Nephron progenitor cell (in vitro differentiated cells): Measurements from ENCODE around the gene MRE11.
A peak's percentile ranks its signal among the peaks of the same experiment; 100 is the strongest.
"Not testable (repeated sequence)": the region's sequence is repeated elsewhere in the genome, so short reads cannot be mapped to it uniquely, and the experiment has no call there.

Experiments used
- DNase-seq: peaks from one replicate; pipeline ENCODE4 v3.0.0; 2021
- H3K27ac Mint-ChIP-seq: 2 replicates; pipeline ENCODE4 v1.8.0; 2021; ENCODE audit warnings: mild to moderate bottlenecking, moderate library complexity, mixed read lengths
- H3K27me3 Mint-ChIP-seq: 2 replicates; pipeline ENCODE4 v1.8.0; 2021; ENCODE audit warnings: mild to moderate bottlenecking, low read depth, mixed read lengths; ENCODE audit not compliant: poor library complexity
- H3K36me3 Mint-ChIP-seq: 2 replicates; pipeline ENCODE4 v1.8.0; 2021; ENCODE audit warnings: low read depth, mixed read lengths
- H3K4me1 Mint-ChIP-seq: 2 replicates; pipeline ENCODE4 v1.8.0; 2021; ENCODE audit warnings: mixed read lengths
- H3K4me3 Mint-ChIP-seq: 2 replicates; pipeline ENCODE4 v1.8.0; 2021; ENCODE audit warnings: mild to moderate bottlenecking, moderate library complexity, mixed read lengths
- H3K9me3 Mint-ChIP-seq: 2 replicates; pipeline ENCODE4 v1.8.0; 2021; ENCODE audit warnings: mild to moderate bottlenecking, moderate library complexity, mixed read lengths
- TF ChIP-seq, protein P1 (sequence below): fragments of 200-600 bp; sonication (generic); IDR thresholded peaks from 2 replicates; pipeline ENCODE4 v1.5.0; 2021; ENCODE audit warnings: antibody characterized with exemption

Gene MRE11

DNA sequence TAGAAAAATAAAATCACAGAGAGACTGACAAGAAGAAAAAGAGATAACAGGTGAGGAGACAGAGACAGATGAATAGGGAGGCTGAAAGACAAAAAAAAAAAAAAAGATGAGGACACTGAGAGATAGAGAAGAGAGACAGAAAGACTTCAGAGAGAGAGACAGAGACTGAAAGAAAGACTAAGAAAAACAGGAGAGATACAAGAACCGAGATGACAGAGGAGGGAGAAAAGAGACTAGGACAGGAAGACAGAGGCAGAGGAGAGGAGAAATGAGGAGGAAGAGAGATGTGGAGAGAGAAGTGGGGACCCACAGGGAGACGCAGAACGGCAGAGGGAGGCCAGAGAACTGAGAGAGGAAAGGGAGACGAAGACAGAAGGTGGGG, 93.2 kb downstream of the MRE11 start:
- H3K27me3 Mint-ChIP-seq = peaks cover 46% of the 10 kb centered on the region
- H3K4me3 Mint-ChIP-seq = peak overlapping the region; percentile 89
- TF ChIP-seq, protein P1, sequence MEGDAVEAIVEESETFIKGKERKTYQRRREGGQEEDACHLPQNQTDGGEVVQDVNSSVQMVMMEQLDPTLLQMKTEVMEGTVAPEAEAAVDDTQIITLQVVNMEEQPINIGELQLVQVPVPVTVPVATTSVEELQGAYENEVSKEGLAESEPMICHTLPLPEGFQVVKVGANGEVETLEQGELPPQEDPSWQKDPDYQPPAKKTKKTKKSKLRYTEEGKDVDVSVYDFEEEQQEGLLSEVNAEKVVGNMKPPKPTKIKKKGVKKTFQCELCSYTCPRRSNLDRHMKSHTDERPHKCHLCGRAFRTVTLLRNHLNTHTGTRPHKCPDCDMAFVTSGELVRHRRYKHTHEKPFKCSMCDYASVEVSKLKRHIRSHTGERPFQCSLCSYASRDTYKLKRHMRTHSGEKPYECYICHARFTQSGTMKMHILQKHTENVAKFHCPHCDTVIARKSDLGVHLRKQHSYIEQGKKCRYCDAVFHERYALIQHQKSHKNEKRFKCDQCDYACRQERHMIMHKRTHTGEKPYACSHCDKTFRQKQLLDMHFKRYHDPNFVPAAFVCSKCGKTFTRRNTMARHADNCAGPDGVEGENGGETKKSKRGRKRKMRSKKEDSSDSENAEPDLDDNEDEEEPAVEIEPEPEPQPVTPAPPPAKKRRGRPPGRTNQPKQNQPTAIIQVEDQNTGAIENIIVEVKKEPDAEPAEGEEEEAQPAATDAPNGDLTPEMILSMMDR = no peak
- no peak for DNase-seq
- peaks cover 13% of the 10 kb centered on the region for H3K4me1 Mint-ChIP-seq
- peaks cover 3% of the 10 kb centered on the region for H3K9me3 Mint-ChIP-seq
- no peaks in the 10 kb centered on the region for H3K36me3 Mint-ChIP-seq
- H3K27ac Mint-ChIP-seq = no peak overlapping the region

DNA sequence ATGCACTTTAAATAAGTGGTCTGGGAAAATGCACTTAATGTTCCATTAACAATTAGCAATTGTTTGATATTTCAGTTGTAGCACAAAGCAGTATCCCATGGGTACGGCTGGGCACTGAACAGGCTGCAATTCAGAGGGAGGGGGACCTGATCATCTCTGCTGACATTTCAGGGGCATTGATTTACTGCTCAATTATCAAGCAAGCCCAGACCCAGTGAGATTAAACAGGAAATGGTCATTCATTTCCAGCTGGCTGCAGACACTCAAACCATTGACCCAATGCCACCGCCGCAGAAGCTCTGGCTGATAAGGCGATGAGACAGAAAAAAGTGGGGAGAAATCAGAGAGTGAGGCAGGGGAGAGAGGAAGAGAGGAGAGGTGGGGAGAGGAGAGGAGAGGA, 93.6 kb downstream of the MRE11 start:
- H3K36me3 Mint-ChIP-seq = no peaks in the 10 kb centered on the region
- H3K4me1 Mint-ChIP-seq = peaks cover 13% of the 10 kb centered on the region
- H3K9me3 Mint-ChIP-seq = peaks cover 3% of the 10 kb centered on the region
- peaks cover 46% of the 10 kb centered on the region for H3K27me3 Mint-ChIP-seq
- TF ChIP-seq, protein P1 = no peak
- DNase-seq = no peak
- no peak overlapping the region for H3K27ac Mint-ChIP-seq
- H3K4me3 Mint-ChIP-seq = peak overlapping the region; percentile 89

DNA sequence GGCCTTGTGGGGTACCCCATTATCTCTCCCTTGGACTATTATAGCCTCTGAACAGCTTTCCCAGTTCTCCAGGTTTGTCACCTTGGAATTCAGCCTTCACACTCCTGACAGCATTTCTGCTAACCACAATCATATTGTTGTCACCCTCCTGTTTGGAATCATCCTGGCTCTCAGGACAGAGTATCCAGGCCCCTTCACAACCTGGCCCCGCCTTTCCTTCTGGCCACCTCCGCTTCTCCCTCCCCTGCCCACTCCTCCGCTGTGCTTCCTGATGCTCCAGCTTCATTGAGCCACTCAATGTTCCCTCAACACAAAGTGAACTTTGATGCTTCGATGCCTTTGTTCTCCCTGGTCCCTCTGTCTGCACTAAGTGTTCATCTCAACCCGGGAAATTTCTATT, 95.5 kb downstream of the MRE11 start:
- TF ChIP-seq, protein P1 = no peak
- no peak overlapping the region for H3K4me3 Mint-ChIP-seq
- no peak overlapping the region for H3K27ac Mint-ChIP-seq
- H3K4me1 Mint-ChIP-seq = peaks cover 13% of the 10 kb centered on the region
- no peak for DNase-seq
- H3K9me3 Mint-ChIP-seq = peaks cover under 1% of the 10 kb centered on the region
- H3K36me3 Mint-ChIP-seq = no peaks in the 10 kb centered on the region
- H3K27me3 Mint-ChIP-seq = peaks cover 44% of the 10 kb centered on the region

DNA sequence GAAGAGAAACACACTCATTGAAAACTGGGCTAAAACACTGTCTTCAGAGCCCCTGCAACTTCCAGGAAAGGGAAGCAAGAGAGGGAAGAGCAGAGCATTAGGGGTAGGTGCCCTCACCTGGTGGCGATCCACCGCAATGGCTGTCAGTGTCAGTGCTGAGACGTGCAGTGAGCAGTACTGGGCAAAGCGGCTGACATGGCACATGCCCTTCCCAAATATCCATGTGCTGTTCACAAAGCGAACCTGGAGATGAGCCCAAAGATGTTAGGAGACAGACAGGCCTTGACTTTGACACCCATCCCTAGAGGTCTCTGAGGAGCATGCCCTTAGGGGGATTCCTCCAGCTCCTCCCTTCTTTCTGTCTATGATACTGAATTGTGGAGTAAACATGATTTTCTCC, 97.4 kb downstream of the MRE11 start:
- H3K9me3 Mint-ChIP-seq = peaks cover under 1% of the 10 kb centered on the region
- peaks cover 13% of the 10 kb centered on the region for H3K4me1 Mint-ChIP-seq
- no peaks in the 10 kb centered on the region for H3K36me3 Mint-ChIP-seq
- TF ChIP-seq, protein P1 = no peak
- H3K27ac Mint-ChIP-seq = no peak overlapping the region
- no peak for DNase-seq
- H3K4me3 Mint-ChIP-seq = no peak overlapping the region
- H3K27me3 Mint-ChIP-seq = peaks cover 30% of the 10 kb centered on the region

DNA sequence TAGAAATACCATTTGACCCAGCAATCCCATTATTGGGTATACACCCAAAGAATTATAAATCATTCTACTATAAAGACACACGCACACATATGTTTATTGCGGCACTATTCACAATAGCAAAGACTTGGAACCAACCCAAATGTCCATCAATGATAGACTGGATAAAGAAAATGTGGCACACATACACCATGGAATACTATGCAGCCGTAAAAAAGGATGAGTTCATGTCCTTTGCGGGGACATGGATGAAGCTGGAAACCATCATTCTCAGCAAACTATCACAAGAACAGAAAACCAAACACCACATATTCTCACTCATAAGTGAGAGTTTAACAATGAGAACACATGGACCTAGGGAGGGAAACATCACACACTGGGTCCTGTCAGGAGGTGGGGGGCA, 101.7 kb downstream of the MRE11 start:
- H3K4me1 Mint-ChIP-seq, DNase-seq, H3K27me3 Mint-ChIP-seq, H3K36me3 Mint-ChIP-seq, H3K9me3 Mint-ChIP-seq, H3K4me3 Mint-ChIP-seq, H3K27ac Mint-ChIP-seq: not testable (repeated sequence)

DNA sequence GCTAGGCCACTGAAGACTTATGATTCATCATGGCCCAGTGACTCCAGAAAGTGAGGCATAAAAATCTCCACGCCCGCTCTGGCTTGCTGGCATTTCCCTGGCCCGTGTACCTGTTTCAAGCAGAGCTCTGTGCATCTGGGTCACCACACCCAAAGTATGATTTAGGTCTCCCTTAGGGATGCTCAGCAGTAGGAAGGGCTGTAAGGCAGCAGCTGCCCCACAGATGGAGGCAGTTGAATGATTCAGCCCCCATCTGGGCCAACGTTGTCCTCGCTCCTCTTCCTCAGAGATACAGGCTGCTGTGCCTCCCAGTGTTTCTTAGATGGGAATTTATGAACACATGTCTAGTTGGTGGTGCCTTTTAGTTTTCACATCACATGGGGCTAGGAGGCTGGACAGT, 114.0 kb downstream of the MRE11 start:
- Mint-ChIP-seq H3K27me3 (peaks cover 4% of the 10 kb centered on the region), H3K27ac (no peak overlapping the region), H3K36me3 (no peaks in the 10 kb centered on the region), H3K9me3 (peaks cover 7% of the 10 kb centered on the region), H3K4me3 (no peak overlapping the region), H3K4me1 (no peaks in the 10 kb centered on the region)
- TF ChIP-seq, protein P1 = no peak
- no peak for DNase-seq

DNA sequence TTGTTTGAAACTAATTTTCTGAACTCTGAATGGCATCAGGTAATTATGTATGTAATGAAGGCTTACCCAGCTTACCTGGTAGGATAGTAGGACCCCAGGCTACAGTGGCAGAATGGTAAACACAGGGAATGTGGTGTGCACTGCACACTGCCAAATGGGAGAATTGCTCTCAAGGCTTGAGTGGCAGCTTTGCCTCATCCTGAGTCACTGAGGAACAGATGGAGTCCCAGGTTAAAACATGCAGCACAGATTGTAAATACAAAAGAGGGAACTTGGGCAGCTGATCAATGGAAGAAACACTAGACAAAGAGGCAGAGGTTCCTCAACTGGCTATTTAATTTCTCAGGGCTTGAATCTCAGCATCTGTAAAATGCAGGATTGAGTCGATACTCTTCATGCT, 116.8 kb downstream of the MRE11 start:
- DNase-seq = no peak
- TF ChIP-seq, protein P1 = no peak
- H3K4me3 Mint-ChIP-seq = no peak overlapping the region
- no peaks in the 10 kb centered on the region for H3K4me1 Mint-ChIP-seq
- peaks cover 4% of the 10 kb centered on the region for H3K27me3 Mint-ChIP-seq
- H3K27ac Mint-ChIP-seq = no peak overlapping the region
- peaks cover 9% of the 10 kb centered on the region for H3K9me3 Mint-ChIP-seq
- H3K36me3 Mint-ChIP-seq = no peaks in the 10 kb centered on the region

DNA sequence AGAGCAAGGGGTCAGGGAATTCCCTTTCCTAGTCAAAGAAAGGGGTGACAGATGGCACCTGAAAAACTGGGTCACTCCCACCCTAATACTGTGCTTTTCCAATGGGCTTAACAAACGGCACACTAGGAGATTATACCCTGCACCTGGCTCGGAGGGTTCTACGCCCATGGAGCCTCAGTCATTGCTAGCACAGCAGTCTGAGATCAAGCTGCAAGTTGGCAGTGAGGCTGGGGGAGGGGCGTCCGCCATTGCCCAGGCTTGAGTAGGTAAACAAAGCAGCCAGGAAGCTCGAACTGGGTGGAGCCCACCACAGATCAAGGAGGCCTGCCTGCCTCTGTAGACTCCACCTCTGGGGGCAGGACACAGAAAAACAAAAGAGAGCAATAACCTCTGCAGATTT, 123.1 kb downstream of the MRE11 start:
- not testable (repeated sequence) for H3K27ac Mint-ChIP-seq, H3K36me3 Mint-ChIP-seq, H3K4me1 Mint-ChIP-seq, H3K27me3 Mint-ChIP-seq, DNase-seq, H3K4me3 Mint-ChIP-seq
- peaks cover 30% of the 10 kb centered on the region for H3K9me3 Mint-ChIP-seq
